Measurements from ENCODE around the gene KLHDC9.

The KLHDC9 gene

DNA sequence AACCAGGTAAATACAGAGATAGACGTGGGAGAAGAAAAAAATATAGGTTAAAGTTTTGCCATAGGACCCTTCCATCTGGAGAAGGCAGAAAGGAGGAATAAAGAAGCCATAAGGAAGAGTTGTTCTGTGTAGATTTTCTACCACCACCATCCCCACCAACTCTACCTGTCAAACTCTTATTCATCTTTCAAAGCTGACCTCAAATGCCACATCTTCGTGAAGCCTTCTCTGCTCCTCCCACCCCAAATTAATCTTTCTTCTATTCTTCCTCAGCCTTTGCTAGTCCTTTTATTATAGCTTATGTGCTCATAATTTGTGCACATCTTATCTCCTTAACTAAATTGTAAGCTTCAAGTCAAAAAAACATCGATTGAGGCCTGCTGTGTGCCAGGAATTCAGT lies 7.5 kb upstream of the KLHDC9 start:
- Histone ChIP-seq H3K27me3 (ENCODE audit: insufficient read depth, poor library complexity, severe bottlenecking) (no peaks in the 10 kb centered on the region), H3K27ac (replicated peaks) (no peak overlapping the region), H3K4me3 (replicated peaks; ENCODE audit: insufficient read depth, low read length) (no peak overlapping the region)
- TF ChIP-seq, protein P1, sequence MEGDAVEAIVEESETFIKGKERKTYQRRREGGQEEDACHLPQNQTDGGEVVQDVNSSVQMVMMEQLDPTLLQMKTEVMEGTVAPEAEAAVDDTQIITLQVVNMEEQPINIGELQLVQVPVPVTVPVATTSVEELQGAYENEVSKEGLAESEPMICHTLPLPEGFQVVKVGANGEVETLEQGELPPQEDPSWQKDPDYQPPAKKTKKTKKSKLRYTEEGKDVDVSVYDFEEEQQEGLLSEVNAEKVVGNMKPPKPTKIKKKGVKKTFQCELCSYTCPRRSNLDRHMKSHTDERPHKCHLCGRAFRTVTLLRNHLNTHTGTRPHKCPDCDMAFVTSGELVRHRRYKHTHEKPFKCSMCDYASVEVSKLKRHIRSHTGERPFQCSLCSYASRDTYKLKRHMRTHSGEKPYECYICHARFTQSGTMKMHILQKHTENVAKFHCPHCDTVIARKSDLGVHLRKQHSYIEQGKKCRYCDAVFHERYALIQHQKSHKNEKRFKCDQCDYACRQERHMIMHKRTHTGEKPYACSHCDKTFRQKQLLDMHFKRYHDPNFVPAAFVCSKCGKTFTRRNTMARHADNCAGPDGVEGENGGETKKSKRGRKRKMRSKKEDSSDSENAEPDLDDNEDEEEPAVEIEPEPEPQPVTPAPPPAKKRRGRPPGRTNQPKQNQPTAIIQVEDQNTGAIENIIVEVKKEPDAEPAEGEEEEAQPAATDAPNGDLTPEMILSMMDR (IDR thresholded peaks at IDR 0.05; ENCODE audit: insufficient read depth, low read length) = no peak
- TF ChIP-seq POLR2AphosphoS5 (IDR thresholded peaks at IDR 0.05; ENCODE audit: low read depth) = no peak
- DNase-seq (ENCODE audit: low read depth in 1 of 2, low spot score in 1 of 2) = no peak

DNA sequence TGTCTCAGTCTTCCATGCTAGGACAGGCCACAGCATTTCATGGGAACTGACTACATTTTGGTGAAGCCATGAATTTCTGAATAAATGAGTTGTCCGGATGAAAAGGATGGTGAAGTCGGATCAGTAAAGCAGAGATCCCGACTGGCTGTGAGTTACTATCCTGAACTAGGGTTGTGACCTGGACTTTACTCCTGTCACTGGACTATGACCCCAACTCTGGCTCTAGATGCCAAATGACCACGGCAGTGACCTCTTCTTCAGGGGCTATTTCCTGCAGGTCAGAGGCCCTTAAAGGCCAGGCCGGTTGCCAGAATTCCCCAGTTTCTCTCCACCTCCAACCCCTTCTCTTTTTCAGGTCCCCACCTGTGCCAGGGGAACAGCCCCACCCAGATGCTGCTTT lies 7.1 kb upstream of the KLHDC9 start:
- TF ChIP-seq, protein P1 (IDR thresholded peaks at IDR 0.05; ENCODE audit: insufficient read depth, low read length) = no peak
- TF ChIP-seq, protein P2, sequence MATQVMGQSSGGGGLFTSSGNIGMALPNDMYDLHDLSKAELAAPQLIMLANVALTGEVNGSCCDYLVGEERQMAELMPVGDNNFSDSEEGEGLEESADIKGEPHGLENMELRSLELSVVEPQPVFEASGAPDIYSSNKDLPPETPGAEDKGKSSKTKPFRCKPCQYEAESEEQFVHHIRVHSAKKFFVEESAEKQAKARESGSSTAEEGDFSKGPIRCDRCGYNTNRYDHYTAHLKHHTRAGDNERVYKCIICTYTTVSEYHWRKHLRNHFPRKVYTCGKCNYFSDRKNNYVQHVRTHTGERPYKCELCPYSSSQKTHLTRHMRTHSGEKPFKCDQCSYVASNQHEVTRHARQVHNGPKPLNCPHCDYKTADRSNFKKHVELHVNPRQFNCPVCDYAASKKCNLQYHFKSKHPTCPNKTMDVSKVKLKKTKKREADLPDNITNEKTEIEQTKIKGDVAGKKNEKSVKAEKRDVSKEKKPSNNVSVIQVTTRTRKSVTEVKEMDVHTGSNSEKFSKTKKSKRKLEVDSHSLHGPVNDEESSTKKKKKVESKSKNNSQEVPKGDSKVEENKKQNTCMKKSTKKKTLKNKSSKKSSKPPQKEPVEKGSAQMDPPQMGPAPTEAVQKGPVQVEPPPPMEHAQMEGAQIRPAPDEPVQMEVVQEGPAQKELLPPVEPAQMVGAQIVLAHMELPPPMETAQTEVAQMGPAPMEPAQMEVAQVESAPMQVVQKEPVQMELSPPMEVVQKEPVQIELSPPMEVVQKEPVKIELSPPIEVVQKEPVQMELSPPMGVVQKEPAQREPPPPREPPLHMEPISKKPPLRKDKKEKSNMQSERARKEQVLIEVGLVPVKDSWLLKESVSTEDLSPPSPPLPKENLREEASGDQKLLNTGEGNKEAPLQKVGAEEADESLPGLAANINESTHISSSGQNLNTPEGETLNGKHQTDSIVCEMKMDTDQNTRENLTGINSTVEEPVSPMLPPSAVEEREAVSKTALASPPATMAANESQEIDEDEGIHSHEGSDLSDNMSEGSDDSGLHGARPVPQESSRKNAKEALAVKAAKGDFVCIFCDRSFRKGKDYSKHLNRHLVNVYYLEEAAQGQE (IDR thresholded peaks at IDR 0.05; ENCODE audit: insufficient replicate concordance, low read depth) = no peak
- TF ChIP-seq POLR2AphosphoS5 (IDR thresholded peaks at IDR 0.05; ENCODE audit: low read depth) = no peak
- no peak for TF ChIP-seq SPI1 (IDR thresholded peaks at IDR 0.05; ENCODE audit: borderline replicate concordance, low read depth)
- TF ChIP-seq GABPA (IDR thresholded peaks at IDR 0.05; ENCODE audit: low read depth) = no peak
- no peaks in the 10 kb centered on the region for H3K27me3 ChIP-seq (ENCODE audit: insufficient read depth, poor library complexity, severe bottlenecking)
- no peak overlapping the region for H3K27ac ChIP-seq (replicated peaks)
- no peak overlapping the region for H3K4me3 ChIP-seq (replicated peaks; ENCODE audit: insufficient read depth, low read length)
- no peak for DNase-seq (ENCODE audit: low read depth in 1 of 2, low spot score in 1 of 2)

DNA sequence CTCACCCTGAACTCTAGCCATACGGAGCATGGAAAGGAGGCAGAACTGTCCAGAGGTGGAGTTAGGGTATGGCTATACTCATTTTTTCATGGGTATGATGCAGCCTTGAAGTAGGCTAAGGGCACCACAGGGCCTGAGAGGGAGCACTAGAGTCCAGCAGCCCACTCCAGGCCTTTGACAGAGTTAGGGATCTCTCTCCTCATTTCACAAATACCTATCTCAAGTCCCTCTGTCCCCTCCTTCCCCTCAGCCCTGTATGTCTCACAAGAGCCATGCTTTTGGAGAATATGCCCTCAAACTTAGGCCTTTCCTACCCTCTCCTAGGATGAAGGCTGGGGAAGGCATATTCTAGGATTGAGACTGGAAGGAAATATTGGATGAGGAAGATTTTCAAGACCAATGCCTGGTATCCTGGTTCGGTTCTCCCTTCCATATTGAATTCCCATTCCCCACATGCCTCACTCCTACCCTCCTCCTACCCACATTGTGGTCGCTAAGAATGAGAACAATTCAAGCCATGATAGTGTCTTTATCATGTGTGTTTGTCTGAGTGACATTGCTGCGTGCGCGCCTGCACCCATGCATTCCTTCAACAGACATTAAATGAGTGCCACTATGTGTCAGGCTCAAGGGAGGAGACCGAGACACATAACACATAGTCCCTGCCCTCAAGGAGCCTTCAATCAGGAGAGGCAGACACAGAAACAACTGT lies 6.2 kb upstream of the KLHDC9 start:
- H3K27me3 ChIP-seq (ENCODE audit: insufficient read depth, poor library complexity, severe bottlenecking) = no peaks in the 10 kb centered on the region
- TF ChIP-seq, protein P2 (IDR thresholded peaks at IDR 0.05; ENCODE audit: insufficient replicate concordance, low read depth) = no peak
- TF ChIP-seq SPI1 (IDR thresholded peaks at IDR 0.05; ENCODE audit: borderline replicate concordance, low read depth) = no peak
- TF ChIP-seq, protein P1 (IDR thresholded peaks at IDR 0.05; ENCODE audit: insufficient read depth, low read length) = no peak
- no peak for TF ChIP-seq POLR2AphosphoS5 (IDR thresholded peaks at IDR 0.05; ENCODE audit: low read depth)
- no peak for TF ChIP-seq GABPA (IDR thresholded peaks at IDR 0.05; ENCODE audit: low read depth)
- no peak overlapping the region for H3K27ac ChIP-seq (replicated peaks)
- no peak overlapping the region for H3K4me3 ChIP-seq (replicated peaks; ENCODE audit: insufficient read depth, low read length)
- no peak for DNase-seq (ENCODE audit: low read depth in 1 of 2, low spot score in 1 of 2)

DNA sequence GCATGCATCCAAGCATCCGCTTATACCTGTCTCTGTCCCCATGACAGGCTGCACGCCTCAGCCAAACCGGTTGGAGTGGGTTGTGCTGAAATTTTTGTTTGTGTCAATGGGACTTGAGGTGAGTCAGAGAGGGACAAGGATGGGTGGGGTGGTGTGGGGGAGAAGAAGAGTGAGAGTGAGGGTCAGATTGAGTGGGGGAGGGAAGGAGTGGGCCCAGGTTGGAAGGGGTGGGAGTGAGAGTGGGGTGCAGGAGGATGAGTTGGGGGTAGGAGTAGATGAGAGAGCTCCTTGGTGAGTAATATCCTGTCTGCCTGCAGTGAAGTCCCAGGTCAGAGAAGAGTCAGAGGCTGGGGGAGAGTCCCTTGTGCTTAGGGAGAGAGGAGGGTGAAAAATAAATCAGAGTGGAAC lies 5.5 kb upstream of the KLHDC9 start:
- Histone ChIP-seq H3K27ac (replicated peaks) (no peak overlapping the region), H3K4me3 (replicated peaks; ENCODE audit: insufficient read depth, low read length) (no peak overlapping the region), H3K27me3 (ENCODE audit: insufficient read depth, poor library complexity, severe bottlenecking) (no peaks in the 10 kb centered on the region)
- DNase-seq (ENCODE audit: low read depth in 1 of 2, low spot score in 1 of 2) = no peak
- TF ChIP-seq SPI1 (IDR thresholded peaks at IDR 0.05; ENCODE audit: borderline replicate concordance, low read depth) (no peak), GABPA (IDR thresholded peaks at IDR 0.05; ENCODE audit: low read depth) (no peak), POLR2AphosphoS5 (IDR thresholded peaks at IDR 0.05; ENCODE audit: low read depth) (no peak)
- TF ChIP-seq, protein P1 (IDR thresholded peaks at IDR 0.05; ENCODE audit: insufficient read depth, low read length) = no peak
- TF ChIP-seq, protein P2 (IDR thresholded peaks at IDR 0.05; ENCODE audit: insufficient replicate concordance, low read depth) = no peak

All from HL-60 (cell line).